Stimulated activated CD8-positive, alpha-beta memory T cell treated with anti-CD3 and anti-CD28 coated beads, Interleukin-4, amount 100 ng/mL, for 4 hours (primary cell): Measurements from ENCODE around the gene LSM10.

ENCODE experiments used
- DNase-seq, 2 donors: peaks; one replicate each; pipeline ENCODE4 v3.0.0-alpha.2; 2020; ENCODE audit warnings: low read depth in 2 of 2, low spot score in 1 of 2

Gene LSM10

GRCh38 chr1:36384542-36385409 is 12.9 kb downstream of the LSM10 start:
- no peak for DNase-seq

DNA sequence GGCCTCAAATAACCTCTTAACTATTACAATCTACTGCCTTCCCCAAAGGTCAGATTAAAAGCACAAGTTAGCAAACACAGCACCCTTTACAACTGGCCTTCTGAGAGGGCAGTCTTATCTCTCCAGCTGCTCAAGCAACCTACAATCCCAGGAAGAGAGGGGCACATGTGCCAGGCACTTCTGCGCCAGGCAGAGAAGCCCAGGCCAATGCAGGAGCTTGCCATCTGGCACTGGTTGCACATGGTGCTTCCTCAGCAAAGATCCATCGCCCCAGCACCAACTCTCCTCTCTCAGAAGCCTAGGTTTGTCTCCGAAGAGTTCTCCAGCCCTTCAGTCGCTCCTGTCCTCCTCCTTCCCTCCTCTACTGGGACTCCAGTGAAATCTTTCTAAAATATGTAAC is 14.5 kb downstream of the LSM10 start:
- no peak for DNase-seq

DNA sequence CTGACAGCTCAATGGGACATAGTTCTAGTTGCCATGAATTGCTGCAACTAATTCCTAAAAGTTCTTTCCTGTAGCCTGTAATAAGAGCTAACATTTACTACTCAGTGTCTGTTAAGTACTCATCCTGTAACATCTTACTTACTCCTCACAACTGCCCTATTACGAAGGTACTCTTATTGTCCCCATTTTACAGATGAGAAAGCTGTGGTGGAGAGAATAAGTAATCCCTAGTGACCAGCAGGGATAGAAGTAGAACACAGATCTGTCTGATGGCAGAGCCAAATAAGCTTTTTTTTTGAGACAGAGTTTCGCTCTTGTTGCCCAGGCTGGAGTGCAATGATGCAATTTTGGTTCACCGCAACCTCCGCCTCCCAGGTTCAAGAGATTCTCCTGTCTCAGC is 15.0 kb downstream of the LSM10 start:
- DNase-seq, result no peak

GRCh38 chr1:36382231-36382630 is 15.5 kb downstream of the LSM10 start:
- no peak for DNase-seq

- DNase-seq, result no peak
Observed at GRCh38 chr1:36381405-36381804, 16.3 kb downstream of the LSM10 start.

- DNase-seq, result no peak
Observed at GRCh38 chr1:36380782-36381181, 16.9 kb downstream of the LSM10 start.

DNA sequence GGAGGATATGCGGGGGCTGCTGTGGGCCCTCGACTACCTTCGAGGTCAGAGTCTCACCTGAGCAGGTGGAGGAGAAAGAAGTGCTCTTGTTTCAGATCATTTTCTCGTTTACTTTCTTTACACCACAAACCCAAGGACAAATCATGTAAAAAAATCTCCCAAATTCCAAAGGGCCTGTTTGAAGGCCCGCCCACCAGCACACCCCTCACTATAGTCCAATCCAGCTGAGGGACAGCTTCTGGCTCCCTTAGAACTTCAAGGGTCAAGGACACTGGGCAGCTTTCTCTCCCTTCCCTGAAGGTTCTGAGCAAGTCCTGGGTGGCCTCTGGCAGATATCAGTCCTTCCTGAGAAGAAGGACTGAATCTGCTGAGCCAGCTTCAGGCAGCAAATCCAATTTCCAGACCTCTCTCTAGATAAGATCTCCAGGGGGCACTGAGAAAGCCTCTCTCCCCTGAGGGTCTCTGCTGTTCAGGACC is 17.5 kb downstream of the LSM10 start:
- DNase-seq, result no peak

DNA sequence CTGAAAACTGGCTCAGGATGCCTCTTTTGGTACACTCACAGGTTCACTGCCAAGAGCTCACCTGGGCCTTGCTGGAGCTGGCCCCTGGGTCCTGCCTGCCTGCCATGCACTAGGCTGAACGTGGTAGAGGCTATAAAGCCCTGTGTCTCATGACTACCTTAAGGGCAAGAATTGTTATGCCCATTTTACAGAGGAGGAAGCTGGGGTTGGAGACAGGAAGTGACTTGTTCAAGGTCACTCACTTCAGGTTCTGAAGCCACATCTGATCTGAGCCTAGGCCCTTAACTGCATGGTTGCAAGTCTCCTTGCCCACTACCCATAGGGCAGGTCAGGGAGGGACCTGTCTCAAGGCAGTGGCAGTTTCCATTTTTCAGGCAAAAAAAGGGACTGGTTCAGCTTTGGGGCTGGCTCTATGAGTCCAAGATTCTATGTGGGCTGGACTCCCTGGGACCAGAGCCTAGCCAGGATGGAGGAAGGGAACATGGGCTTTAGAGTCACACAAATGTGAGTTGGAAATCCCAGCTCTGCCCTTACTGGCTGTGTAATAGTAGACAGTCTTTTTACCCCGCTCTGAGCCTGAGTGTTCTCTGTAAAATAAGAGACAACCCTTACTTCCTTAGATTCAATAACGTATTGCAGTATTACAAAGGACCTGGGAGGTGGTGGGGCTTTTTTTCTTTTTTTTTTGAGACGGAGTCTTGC is 19.8 kb downstream of the LSM10 start:
- no peak for DNase-seq

DNA sequence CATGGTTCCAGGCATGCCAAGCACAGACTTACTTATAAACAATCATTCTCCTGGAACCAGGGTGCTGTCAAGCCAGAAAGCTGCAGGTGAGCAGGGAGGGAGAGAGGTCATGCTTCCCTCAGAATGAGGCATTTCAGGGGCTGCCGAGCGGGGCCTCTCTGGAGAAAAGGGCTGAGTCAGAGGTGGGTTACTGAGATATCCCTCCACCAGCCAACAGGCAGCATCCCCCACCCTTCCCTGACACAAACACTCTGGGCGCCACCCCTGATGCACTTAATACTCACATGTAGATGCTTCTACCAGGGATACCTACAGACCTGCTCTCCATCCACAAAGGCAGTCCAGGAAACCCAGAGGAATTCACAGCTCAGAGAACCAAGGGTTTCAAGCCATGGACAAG is 25.1 kb downstream of the LSM10 start:
- DNase-seq, result no peak

- DNase-seq, result peak; percentile 64 to 78
Observed at GRCh38 chr1:36369061-36369861, 28.4 kb downstream of the LSM10 start.

DNA sequence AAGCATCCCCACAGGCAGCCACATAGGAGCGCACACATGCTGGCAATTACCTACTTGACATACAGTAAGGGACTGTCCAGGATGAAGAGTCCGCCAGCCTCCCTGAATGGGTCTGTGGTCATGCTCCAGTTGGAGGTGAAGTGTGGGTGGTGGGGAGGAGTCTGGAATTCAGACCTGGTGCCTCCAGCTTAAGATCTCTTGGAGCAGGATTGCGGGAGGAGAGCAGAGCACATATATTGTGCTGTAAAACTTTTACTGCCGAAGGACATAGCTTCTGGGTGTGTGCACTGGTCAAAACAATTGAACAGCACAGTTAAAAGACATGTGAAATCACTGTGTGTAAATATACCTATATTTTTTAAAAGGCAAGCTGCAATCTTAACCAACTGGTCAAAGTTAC is 29.9 kb downstream of the LSM10 start:
- no peak for DNase-seq

DNA sequence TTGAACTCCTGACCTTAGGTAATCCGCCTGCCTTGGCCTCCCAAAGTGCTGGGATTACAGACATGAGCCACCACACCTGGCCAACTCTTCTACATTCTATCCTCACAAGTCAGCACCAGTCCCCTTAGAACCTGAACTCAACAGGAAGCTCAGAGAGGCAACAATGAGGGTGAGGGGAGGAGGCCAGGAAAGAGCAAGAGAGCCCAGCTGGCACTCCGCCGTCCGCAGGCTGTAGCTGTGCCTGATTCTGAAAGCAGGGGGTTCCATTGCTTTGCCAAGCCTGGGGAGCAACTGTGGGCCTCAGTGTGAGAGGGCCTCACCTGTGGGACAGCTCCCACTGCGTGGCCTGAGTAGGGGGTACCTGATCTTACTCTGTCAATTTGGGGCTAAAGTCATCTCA is 30.6 kb downstream of the LSM10 start:
- no peak for DNase-seq

- DNase-seq, result no peak
Observed at GRCh38 chr1:36366091-36366661, 31.5 kb downstream of the LSM10 start.

DNA sequence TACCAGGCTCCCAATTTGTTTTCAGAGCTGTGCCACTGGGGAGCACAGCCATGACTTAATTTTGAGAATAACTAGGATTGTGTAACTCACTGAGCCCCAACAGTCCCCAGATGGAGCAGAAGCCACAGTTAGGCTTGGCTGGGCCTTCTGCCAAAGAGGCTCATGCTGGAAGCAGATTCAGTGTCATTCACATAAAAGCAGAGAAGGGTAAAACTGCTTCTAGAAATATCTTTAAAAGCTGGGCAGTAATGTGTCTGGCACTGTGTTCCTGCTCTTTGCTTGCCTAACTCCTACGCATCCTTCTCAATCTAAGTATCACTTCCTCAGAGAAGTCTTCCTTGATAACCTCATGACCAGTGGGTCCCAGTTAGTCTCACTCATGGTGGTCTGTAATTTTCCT is 32.3 kb downstream of the LSM10 start:
- no peak for DNase-seq

DNA sequence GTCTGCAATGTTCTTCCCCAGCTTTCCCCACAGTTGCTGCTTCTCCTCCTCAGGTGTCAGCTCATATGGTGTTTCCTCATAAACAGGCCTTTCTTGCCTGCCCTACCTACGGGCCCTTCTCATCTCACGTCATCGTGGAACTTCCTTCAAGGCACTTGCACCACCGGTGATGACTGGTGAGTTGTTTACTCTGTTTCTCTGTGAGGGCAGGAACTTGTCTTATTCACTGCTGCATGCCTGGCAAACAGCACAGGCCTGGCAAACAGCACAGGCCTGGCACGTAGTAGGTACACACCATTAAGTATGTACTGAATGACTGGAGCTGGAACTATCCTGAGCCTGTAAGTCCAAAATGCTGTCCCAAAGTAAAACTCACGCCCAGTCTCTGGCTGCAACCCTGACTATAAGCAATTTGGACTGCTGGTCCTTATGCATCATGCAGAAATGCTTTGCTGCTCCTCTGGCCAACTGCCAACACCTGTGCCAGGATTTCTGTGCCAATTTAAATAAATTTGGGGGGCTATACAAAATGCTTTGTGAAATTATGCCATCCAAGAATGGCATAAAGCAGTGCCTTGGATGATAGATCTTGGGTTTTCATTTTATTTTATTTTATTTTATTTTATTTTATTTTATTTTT is 37.7 kb downstream of the LSM10 start:
- DNase-seq, result no peak

DNA sequence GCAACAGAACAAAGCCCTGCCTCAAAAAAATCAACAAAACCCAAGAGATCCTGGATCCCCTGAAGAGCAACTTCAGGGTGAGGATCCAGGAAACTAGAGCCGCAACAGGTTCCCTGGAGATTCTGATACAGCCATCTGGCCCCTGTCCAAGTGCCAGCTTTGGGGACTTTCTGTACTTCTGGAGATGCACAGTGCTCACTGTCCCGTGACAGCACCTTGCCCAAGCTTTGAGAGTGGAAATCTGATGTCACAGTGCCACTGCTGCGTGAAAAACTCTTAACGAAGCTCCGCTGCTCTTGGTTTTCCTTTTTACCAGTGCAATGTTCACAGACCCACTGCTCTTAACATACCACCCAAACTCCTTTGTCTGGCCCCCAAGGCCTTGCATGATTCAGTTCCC is 38.3 kb downstream of the LSM10 start:
- no peak for DNase-seq

GRCh38 chr1:36358514-36359084 is 39.1 kb downstream of the LSM10 start:
- DNase-seq, result no peak

DNA sequence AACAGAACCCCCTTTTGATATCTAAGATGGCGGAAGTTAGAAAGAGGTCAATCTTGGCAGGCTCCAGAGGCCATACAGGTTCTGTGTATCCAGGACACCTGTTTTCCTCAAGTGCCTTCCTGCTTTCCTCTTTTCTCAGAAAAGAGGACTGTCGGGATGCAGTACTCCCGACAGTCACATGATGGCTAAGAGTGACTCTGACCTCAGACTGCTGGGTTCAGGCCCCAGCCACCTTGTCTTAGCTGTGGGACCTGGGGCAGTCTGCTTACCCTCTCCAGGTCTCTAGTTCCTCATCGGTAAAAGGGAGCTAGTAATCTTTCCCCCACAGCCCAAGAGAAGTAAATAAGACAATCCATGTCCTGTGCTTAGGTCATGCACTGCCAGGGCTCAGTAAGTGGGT is 41.9 kb downstream of the LSM10 start:
- DNase-seq, result no peak

- DNase-seq, result no peak
Observed at GRCh38 chr1:36354486-36354885, 43.2 kb downstream of the LSM10 start.
